GM10266 (cell line): ENCODE data around the gene NUCKS1.

Source experiments
- DNase-seq: peaks from one replicate; pipeline ENCODE4 v3.0.0; 2012; ENCODE audit errors: extremely low spot score
- TF ChIP-seq, protein P1 (sequence below): IDR thresholded peaks from 2 replicates; pipeline ENCODE4 v1.5.1; 2012; ENCODE audit warnings: mild to moderate bottlenecking, low read depth; ENCODE audit not compliant: control insufficient read depth, insufficient read depth; ENCODE audit errors: missing control alignments

Gene NUCKS1

DNA sequence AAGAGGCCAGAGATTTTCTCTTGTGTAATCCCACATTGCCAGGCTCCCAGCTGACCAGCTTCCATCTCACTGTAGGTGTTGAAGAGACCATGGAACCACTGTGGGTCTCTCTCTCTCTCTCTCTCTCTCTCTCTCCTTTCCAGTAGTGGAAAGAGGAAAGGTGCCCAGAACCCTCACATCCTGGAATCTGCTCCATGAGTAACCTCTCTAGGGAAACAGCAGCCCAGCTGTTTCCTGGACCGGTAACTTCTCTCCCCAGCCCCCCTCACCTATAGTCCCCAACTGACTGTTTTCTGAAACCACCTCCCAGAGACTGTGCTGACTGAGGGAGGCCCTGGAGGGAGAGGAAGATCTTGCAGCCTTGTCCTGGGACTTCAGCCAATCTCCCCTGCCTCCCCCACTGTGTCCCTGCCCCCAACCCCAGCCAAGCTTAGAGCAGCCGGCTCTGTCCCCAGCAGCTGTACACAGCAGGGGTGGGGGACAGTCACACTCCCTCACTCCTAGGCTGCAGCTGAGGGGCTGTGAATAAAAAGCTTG lies 49.0 kb downstream of the NUCKS1 start:
- TF ChIP-seq, protein P1, sequence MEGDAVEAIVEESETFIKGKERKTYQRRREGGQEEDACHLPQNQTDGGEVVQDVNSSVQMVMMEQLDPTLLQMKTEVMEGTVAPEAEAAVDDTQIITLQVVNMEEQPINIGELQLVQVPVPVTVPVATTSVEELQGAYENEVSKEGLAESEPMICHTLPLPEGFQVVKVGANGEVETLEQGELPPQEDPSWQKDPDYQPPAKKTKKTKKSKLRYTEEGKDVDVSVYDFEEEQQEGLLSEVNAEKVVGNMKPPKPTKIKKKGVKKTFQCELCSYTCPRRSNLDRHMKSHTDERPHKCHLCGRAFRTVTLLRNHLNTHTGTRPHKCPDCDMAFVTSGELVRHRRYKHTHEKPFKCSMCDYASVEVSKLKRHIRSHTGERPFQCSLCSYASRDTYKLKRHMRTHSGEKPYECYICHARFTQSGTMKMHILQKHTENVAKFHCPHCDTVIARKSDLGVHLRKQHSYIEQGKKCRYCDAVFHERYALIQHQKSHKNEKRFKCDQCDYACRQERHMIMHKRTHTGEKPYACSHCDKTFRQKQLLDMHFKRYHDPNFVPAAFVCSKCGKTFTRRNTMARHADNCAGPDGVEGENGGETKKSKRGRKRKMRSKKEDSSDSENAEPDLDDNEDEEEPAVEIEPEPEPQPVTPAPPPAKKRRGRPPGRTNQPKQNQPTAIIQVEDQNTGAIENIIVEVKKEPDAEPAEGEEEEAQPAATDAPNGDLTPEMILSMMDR = no peak
- no peak for DNase-seq

DNA sequence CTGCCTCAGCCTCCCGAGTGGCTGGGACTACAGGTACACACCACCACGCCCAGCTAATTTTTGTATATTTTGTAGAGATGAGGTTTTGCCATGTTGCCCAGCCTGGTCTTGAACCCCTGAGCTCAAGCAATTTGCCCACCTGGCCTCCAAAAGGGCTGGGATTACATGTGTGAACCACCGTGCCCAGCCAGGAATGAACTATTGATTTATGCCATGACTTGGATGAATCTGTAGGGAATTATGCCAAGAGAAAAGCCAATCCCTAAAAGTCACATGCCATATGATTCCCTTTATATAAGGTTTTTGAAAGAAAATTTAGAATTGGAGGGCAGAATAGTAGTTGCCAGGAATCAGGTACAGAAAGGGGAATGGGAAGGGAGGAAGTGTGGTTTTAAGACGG lies 50.6 kb downstream of the NUCKS1 start:
- TF ChIP-seq, protein P1 = no peak
- no peak for DNase-seq

DNA sequence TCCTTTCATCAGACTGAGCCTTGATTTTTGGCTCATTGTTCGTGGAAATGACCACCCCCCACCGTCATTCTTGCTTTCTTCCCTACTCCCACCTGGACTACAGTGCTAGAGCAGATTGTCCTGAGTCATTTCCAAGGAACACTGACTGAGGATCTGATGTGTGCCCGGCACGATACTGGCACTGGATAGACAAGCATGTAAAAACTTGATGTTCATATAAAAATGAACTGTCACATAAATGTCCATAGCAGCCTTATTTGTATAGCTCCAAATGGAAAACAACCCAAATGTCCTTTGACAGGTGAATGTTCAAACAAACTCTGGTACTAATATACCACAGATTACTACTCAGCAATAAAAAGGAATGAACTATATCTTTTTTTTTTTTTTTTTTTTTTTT lies 51.1 kb downstream of the NUCKS1 start:
- TF ChIP-seq, protein P1 = no peak
- no peak for DNase-seq

DNA sequence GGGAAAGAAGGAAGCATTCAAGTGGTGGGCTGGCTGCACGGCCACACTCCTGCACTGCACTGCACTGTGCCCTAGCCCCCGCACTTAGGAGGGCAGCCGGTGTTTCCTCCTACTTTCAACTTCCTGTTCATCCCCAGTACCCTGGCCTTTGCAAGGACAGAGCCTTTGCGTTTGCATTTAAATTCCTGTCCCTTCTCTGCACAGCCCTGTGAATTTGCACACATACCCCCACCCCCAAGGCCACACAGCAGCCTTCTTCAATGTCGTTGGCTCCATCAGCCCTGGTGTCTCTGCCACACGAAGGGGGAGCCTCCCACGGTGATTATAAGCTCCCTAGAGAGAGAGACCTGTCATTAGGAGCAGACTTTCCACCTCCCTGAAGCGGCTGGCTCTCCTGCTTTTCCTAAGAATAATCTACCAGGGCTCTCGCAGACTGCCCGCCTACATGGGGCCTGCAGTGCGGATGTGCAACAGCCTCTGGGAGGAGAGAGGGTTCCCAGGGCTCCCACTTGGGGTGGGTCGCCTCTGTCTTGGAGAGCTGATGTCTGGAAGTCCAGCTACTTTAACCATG lies 56.5 kb downstream of the NUCKS1 start:
- DNase-seq = no peak
- TF ChIP-seq, protein P1 = no peak

DNA sequence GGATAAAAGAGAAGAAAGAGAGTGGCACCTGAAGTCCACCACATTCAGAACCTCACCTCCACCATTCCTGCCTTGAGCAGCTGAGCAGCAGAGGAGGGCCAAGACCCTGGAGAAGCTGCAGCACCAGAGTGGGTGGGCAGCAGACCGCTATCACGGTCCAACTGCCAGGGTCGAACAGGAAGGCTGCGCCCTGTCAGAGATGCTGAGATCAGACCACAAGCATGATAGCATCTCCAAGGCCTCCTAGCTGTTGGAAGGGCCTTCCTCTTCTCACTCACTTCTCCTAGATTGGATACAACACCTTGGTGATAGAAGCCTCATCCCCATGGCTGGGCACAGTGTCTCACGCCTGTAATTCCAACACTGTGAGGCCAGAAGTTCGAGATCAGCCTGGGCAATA lies 57.6 kb downstream of the NUCKS1 start:
- no peak for DNase-seq

DNA sequence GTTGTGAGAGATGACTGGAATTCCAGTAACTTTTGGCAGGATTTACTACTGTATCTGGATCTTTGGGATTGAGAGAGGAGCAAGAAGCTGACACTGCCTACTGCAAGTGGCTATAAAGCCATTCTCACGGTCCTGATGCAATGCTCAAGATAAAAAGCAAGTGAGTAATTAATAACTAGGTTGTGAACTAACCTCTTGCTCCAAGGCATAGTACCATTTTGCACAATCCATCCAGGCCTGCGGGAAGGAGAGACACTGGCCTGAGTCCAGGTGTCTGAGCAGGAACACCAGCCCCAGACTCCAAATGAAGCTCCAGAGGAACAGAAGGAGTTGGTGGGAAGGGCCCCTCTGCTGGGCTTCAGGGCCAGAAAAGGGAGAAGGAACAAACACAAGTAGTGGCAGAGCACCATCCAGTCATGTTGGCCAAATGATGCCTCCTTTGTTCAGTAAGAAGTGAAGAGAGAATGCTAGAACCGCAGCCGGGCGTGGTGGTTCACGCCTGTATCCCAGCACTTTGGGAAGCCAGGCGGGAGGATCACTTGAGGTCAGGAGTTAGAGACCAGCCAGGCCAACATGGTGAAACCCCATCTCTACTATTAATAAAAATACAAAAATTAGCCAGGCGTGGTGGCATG lies 59.7 kb downstream of the NUCKS1 start:
- no peak for DNase-seq
- TF ChIP-seq, protein P1 = no peak

More for the DNA sequence above, 57.6 kb downstream of the NUCKS1 start:
- TF ChIP-seq, protein P1 = no peak

DNA sequence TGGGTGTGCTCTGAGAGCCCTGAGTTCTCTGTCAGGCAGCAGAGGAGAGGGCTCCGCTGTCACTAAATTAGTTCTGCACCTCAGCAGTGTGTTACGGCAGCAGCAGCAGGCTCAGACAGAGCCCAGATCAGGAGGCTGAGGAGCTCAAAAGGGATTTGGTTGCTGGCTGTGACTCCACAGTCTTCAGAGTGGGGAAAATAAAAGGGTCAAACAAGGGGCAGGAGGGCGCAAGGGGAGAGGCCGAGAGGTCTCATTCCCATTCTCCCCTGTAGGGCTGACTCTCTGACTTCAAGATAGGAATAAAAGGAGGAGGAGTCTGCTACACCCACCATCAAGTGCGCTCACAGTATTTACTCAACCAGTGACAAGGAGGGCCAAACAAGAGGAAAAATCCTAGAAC lies 60.5 kb downstream of the NUCKS1 start:
- DNase-seq = no peak
- TF ChIP-seq, protein P1 = no peak
